VCaP (cell line): ENCODE results near the gene TTN.

Experiments
- H3K27ac ChIP-seq: fragments of 450-650 bp; 2 replicates; pipeline ENCODE4 v1.5.1; 2017
- TF ChIP-seq, protein P1 (sequence below): fragments of 450-650 bp; conservative IDR thresholded peaks from 2 replicates; pipeline ENCODE4 v1.5.1; 2017; ENCODE audit warnings: mild to moderate bottlenecking, moderate library complexity

TTN gene

DNA sequence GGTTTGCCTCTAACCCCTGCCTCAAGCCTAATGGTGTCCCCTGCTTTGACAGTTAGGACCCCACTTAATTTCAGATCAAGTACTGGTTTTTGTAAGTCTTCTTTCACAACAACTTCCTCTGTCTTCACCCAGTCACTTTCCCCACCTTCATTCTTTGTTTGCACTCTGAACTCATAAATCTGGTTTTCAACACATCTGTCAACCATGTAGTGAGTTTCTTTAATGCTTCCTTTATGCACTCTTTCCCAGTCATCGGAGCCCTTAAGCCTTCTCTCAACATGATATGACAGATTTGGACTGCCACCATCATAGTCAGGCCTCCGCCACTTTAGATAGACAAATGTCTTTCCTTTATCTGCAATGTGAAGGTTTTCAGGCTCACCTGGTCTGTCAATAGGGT is 217.9 kb downstream of the TTN start:
- TF ChIP-seq, protein P1, sequence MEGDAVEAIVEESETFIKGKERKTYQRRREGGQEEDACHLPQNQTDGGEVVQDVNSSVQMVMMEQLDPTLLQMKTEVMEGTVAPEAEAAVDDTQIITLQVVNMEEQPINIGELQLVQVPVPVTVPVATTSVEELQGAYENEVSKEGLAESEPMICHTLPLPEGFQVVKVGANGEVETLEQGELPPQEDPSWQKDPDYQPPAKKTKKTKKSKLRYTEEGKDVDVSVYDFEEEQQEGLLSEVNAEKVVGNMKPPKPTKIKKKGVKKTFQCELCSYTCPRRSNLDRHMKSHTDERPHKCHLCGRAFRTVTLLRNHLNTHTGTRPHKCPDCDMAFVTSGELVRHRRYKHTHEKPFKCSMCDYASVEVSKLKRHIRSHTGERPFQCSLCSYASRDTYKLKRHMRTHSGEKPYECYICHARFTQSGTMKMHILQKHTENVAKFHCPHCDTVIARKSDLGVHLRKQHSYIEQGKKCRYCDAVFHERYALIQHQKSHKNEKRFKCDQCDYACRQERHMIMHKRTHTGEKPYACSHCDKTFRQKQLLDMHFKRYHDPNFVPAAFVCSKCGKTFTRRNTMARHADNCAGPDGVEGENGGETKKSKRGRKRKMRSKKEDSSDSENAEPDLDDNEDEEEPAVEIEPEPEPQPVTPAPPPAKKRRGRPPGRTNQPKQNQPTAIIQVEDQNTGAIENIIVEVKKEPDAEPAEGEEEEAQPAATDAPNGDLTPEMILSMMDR, result no peak
- no peak overlapping the region for H3K27ac ChIP-seq

GRCh38 chr2:178584666-178585065 is 222.6 kb downstream of the TTN start:
- TF ChIP-seq, protein P1, result no peak
- H3K27ac ChIP-seq, result no peak overlapping the region

DNA sequence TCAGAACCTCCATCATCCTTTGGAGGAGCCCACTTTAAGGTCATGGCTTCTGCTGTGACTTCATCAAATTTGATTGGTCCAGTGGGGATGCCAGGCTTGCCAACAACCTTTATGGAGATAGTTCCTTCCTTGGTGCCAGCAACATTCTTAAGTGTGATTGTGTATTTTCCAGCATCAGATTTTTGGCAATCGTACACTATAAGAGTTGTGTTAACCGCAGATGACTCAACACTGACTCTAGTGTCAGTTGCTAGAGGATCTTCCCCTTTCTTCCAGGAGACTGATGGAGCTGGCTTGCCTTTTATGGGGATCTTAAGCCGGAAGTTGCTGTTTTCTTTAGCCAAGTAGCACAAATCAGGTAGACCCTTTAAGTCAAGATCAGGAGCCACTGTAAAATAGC is 228.2 kb downstream of the TTN start:
- H3K27ac ChIP-seq, result no peak overlapping the region
- TF ChIP-seq, protein P1, result no peak

DNA sequence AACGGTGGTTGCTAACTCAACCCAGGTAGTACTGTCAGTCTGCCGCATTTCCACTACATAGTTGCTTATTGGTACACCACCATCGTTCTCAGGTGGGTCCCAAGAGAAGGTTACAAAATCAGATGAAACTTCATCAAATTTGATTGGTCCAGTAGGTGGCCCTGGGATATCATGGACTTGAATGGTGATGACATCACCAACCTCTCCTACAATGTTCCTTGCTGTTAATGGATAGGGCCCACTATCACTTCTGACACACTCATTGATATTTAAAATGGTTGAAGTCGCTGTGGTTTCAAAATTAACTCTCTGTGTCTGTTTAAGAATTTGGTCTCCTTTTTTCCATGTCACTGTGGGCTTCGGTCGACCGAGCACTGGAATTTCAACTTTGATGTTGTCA is 232.4 kb downstream of the TTN start:
- H3K27ac ChIP-seq, result no peak overlapping the region
- TF ChIP-seq, protein P1, result no peak

DNA sequence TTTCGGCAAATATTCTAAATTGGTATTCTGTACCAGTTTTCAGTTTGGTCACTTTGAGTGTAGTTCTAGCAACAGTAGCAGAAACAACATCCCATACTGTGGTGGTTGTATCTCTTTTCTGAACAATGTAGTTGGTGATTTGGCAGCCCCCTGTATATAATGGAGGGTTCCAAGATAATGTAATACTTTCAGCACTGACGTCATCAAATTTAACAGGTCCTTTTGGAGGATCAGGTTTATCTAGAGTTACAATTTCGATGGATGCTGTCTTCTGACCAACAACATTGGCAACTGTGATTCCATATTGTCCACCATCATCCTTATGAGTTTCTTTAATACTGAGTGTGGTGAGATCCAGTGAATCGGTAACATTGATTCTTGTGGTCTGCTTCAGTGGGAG is 239.0 kb downstream of the TTN start:
- TF ChIP-seq, protein P1, result no peak
- H3K27ac ChIP-seq, result no peak overlapping the region

DNA sequence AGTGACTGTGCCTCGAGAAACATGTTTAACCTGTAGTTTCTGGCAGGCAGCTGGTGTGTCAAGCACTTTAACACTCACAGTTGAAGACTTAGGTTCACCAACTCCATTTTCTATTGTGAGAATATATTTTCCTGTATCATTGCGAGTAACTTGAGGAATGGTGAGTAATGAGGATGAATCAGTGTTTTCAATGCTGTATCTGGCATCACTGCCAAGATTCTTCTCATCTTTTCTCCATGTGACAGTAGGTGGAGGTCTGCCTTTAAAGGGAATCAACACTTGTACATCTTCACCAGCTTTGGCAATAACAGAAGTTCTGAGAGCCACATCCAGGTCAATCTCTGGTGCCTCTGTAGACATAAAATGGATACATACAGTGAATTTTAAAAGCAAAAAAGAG is 254.2 kb downstream of the TTN start:
- TF ChIP-seq, protein P1, result no peak
- H3K27ac ChIP-seq, result no peak overlapping the region

DNA sequence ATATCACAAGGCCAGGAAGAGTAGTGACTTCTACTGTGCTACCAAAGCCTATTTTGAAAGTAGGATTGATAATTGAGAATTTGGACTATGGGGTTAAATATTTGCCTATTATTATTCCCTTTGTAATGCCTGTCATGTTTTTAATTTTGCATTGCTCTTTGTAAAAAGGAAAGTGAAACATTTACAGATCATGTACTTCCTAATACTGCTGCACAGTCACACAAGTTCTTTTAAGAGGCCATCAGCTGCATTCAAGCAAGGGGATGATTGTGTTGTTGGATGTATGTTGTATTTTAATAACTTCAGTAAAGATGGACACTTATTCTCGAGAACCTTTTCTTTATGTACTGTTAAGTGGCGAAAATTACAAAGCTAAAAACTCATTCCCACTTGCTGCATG is 256.9 kb downstream of the TTN start:
- TF ChIP-seq, protein P1, result no peak
- no peak overlapping the region for H3K27ac ChIP-seq

- H3K27ac ChIP-seq, result no peak overlapping the region
- TF ChIP-seq, protein P1, result no peak
These were observed 264.7 kb downstream of the TTN start for GRCh38 chr2:178542569-178542968.
